ENCODE data around the gene FASTKD1.

The FASTKD1 gene

DNA sequence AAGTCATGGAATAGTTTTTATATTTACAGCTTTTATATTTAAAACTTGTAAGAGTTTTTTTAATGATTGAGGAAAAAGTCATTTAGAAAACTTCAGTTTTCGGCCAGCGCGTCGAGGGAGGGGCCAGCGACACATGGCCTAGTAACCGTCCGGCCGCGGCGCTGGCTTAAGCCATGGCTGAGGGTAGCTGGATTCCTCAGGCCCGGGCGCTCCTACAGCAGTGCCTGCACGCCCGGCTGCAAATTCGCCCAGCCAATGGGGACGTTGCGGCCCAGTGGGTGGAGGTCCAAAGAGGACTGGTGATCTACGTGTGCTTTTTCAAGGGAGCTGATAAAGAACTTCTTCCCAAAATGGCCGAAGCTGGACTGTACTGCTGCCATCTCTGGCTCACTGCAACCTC, 69.0 kb downstream of the FASTKD1 start:
- DNase-seq: no peak

DNA sequence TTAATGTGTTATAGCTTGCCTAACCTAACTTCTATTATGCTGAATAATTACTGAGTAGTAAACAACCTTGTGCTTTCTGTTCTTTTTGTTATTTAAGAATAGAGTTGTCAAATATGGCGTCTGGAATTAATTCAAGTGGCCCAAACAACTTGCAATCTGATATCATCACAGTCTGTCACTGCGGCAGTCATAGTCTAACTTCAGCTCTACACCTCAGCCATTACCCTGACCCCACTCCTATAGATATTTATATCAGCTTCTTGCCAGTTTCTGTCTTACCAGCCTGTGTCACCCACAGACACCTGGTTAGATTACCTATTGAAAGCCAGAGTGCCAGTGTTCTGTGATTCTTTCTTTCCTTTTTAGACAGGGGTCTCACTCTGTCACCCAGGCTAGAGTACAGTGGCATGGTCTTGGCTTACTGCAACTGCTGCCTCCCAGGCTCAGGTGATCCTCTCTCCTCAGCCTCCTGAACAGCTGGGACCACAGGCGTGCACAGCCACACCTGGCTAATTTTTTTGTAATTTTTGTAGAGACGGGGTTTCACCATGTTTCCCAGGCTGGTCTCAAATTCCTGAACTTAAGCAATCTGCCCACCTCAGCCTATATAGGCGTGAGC, 78.2 kb downstream of the FASTKD1 start:
- no peak for DNase-seq

GRCh38 chr2:169493360-169493759, 80.3 kb downstream of the FASTKD1 start:
- no peak for DNase-seq

GRCh38 chr2:169491378-169491777, 82.3 kb downstream of the FASTKD1 start:
- no peak for DNase-seq

- DNase-seq: no peak
Observed at GRCh38 chr2:169490834-169491233, 82.8 kb downstream of the FASTKD1 start.

DNA sequence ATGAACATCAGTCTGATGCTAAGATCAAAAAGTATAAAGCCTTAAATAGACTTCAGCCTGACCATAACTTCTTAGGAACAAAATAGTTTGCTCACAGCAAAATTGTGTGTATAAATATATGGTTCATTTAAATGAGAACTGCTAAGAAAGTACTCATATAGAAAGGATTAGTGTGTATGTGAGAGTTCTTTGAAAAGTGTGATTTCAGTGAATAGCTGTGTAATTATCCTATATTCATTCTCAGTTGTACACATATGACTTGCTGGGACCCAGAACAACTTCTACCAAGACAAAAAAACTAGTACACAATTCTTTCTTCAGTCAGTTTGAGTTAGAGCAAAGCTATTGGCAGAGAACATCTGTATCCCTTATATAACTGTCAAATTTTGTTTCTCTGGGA, 87.2 kb downstream of the FASTKD1 start:
- DNase-seq: no peak

DNA sequence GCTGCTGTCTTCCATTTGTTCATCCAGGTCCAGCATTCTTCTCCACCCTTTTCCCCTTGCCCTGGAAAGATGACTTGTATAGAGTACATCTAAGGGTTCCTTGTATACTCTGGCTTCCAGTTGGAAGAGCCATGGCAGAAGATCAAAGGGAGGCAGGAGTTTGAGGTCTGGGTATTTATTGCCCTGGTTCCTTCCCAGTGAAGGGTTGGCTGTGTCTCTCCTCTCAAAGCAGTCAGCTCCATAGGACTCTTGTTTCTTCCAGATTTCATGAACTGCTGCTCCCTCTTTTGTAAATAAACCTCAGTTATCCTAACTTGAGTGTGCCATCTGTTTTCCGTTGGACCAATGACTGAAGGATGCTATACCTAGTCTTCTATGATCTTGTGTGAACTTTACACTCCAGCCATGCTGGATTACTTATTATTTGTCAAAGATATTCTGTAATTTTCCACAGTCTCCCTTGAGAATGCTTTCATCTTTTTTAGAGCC, 88.0 kb downstream of the FASTKD1 start:
- no peak for DNase-seq

- DNase-seq: no peak
Observed at GRCh38 chr2:169480079-169480465, 93.6 kb downstream of the FASTKD1 start.

Data from CD4-positive, alpha-beta T cell treated with Interleukin-15 for 1 hour (primary cell).